OCI-LY1 (cell line): ENCODE measurements around the gene ERBB2.

Experiments
- H2AFZ ChIP-seq: fragments of 200-600 bp; sonication (generic), shearing (Covaris generic); 2 replicates; pipeline ENCODE4 v1.6.0; 2014; ENCODE audit warnings: antibody characterized with exemption, mild to moderate bottlenecking, low read length
- H3F3A ChIP-seq: fragments of 200-600 bp; sonication (generic), shearing (Covaris generic); 2 replicates; pipeline ENCODE4 v1.6.0; 2014; ENCODE audit warnings: mild to moderate bottlenecking, antibody characterized with exemption, low read length, moderate library complexity; ENCODE audit not compliant: insufficient read depth
- H3K27ac ChIP-seq: fragments of 200-600 bp; sonication (generic); 2 replicates; pipeline ENCODE4 v1.5.1; 2014; ENCODE audit warnings: low read length, mixed run types, mild to moderate bottlenecking, low read depth; ENCODE audit not compliant: poor library complexity, severe bottlenecking
- H3K27me3 ChIP-seq: fragments of 200-600 bp; sonication (generic); 2 replicates; pipeline ENCODE4 v1.6.0; 2014; ENCODE audit warnings: antibody characterized with exemption, mild to moderate bottlenecking, low read length, moderate library complexity; ENCODE audit not compliant: insufficient read depth
- H3K36me3 ChIP-seq: fragments of 200-600 bp; sonication (generic); 2 replicates; pipeline ENCODE4 v1.6.1; 2014; ENCODE audit warnings: mild to moderate bottlenecking, antibody characterized with exemption, low read length, moderate library complexity, mixed read lengths; ENCODE audit not compliant: insufficient read depth
- H3K4me1 ChIP-seq: fragments of 200-600 bp; sonication (generic); 2 replicates; pipeline ENCODE4 v1.5.1; 2014; ENCODE audit warnings: mild to moderate bottlenecking, low read length, moderate library complexity; ENCODE audit not compliant: insufficient read depth, severe bottlenecking
- H3K4me2 ChIP-seq: fragments of 200-600 bp; sonication (generic), shearing (Covaris generic); 2 replicates; pipeline ENCODE4 v1.6.1; 2014; ENCODE audit warnings: low read length
- H3K4me3 ChIP-seq: fragments of 200-600 bp; sonication (generic); 2 replicates; pipeline ENCODE4 v1.5.1; 2014; ENCODE audit warnings: low read length, low read depth, mild to moderate bottlenecking, mixed read lengths; ENCODE audit not compliant: poor library complexity, severe bottlenecking
- H3K79me2 ChIP-seq: fragments of 200-600 bp; shearing (Covaris generic); 2 replicates; pipeline ENCODE4 v1.6.1; 2016; ENCODE audit warnings: mixed run types, low read length, mixed read lengths; ENCODE audit not compliant: insufficient read depth
- H3K9ac ChIP-seq: fragments of 200-600 bp; sonication (generic), shearing (Covaris generic); 2 replicates; pipeline ENCODE4 v1.6.1; 2014; ENCODE audit warnings: mild to moderate bottlenecking, low read length, mixed read lengths
- H3K9me2 ChIP-seq: fragments of 200-600 bp; sonication (generic), shearing (Covaris generic); 2 replicates; pipeline ENCODE4 v1.6.1; 2014; ENCODE audit warnings: low read depth, mild to moderate bottlenecking, low read length, mixed read lengths
- H3K9me3 ChIP-seq: fragments of 200-600 bp; shearing (Covaris generic); 2 replicates; pipeline ENCODE4 v1.6.1; 2014; ENCODE audit warnings: low read length, mixed read lengths
- H4K20me1 ChIP-seq: fragments of 200-600 bp; sonication (generic), shearing (Covaris generic); 2 replicates; pipeline ENCODE4 v1.6.0; 2016; ENCODE audit warnings: mild to moderate bottlenecking, low read length; ENCODE audit not compliant: insufficient read depth
- EZH2 ChIP-seq: fragments of 200-600 bp; sonication (generic), shearing (Covaris generic); IDR thresholded peaks from 2 replicates; pipeline ENCODE4 v1.8.0; 2017; ENCODE audit warnings: borderline replicate concordance, mixed run types, mild to moderate bottlenecking, antibody characterized with exemption, low read length, moderate library complexity, mixed read lengths
- TF ChIP-seq, protein P1 (sequence below): fragments of 200-600 bp; sonication (generic), shearing (Covaris generic); IDR thresholded peaks from 2 replicates; pipeline ENCODE4 v1.5.1; 2017; ENCODE audit warnings: mild to moderate bottlenecking, antibody characterized with exemption, low read length, moderate library complexity, mixed read lengths

The ERBB2 gene

DNA sequence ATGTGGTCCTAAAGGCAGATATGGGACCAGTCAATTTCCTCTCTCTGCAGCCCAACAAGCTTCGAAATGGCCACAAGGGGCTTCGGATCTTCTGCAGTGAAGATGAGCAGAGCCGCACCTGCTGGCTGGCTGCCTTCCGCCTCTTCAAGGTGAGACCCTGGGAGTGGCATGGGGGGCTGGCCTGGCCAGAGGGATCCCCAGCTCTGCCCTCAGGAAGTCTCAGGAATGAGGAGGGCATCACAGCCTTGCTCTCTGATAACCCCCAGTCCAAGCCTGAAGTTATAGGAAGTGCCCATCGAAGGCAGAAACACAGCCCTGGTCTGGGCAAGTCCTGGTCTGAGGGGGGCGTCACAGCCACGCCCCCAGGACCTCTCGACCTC lies 45.0 kb downstream of the ERBB2 start:
- Histone ChIP-seq H3K27ac (no peak overlapping the region), H3K4me2 (no peak overlapping the region), H3K4me1 (peaks cover 5% of the 10 kb centered on the region), H3K9me2 (no peaks in the 10 kb centered on the region), H3F3A (no peaks in the 10 kb centered on the region), H3K9me3 (no peaks in the 10 kb centered on the region), H2AFZ (no peak overlapping the region), H3K79me2 (no peaks in the 10 kb centered on the region), H3K9ac (no peak overlapping the region), H3K27me3 (no peaks in the 10 kb centered on the region), H3K4me3 (no peak overlapping the region), H3K36me3 (no peaks in the 10 kb centered on the region; the same call in 1 of the 2 replicates), H4K20me1 (no peaks in the 10 kb centered on the region)
- no peak for TF ChIP-seq EZH2
- TF ChIP-seq, protein P1, sequence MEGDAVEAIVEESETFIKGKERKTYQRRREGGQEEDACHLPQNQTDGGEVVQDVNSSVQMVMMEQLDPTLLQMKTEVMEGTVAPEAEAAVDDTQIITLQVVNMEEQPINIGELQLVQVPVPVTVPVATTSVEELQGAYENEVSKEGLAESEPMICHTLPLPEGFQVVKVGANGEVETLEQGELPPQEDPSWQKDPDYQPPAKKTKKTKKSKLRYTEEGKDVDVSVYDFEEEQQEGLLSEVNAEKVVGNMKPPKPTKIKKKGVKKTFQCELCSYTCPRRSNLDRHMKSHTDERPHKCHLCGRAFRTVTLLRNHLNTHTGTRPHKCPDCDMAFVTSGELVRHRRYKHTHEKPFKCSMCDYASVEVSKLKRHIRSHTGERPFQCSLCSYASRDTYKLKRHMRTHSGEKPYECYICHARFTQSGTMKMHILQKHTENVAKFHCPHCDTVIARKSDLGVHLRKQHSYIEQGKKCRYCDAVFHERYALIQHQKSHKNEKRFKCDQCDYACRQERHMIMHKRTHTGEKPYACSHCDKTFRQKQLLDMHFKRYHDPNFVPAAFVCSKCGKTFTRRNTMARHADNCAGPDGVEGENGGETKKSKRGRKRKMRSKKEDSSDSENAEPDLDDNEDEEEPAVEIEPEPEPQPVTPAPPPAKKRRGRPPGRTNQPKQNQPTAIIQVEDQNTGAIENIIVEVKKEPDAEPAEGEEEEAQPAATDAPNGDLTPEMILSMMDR: 0 out of 2 replicates have a peak, but pooled peaks have one; percentile 13

DNA sequence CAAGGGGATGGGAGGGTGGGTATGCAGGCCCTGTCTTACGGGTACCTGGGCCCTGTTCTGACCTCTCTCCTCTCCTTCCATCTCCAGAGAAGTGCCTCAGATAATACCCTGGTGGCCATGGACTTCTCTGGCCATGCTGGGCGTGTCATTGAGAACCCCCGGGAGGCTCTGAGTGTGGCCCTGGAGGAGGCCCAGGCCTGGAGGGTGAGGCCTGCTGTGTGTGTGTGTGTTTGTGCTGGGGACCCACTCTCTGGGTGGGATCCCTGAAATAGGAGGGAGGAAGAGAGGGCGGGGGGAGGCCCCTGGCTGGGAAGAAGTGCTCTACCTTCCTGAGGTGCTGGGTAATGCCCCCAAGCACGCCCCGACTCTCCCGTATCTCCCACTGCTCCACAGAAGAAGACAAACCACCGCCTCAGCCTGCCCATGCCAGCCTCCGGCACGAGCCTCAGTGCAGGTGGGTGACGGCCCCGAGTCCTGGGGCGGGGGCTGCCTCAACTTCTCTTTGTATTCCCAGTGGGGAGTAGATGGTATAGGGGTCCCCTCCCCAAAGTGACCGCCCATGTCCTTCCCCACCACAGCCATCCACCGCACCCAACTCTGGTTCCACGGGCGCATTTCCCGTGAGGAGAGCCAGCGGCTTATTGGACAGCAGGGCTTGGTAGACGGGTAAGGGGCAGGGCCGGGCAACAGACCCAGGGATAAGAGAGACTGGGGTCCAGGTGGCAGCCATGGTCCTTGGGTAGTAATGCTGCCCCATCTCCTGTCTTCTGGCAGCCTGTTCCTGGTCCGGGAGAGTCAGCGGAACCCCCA lies 45.7 kb downstream of the ERBB2 start:
- Histone ChIP-seq H3F3A (no peaks in the 10 kb centered on the region), H3K4me2 (no peak overlapping the region), H3K27me3 (no peaks in the 10 kb centered on the region), H4K20me1 (no peaks in the 10 kb centered on the region), H3K4me1 (no peaks in the 10 kb centered on the region), H3K9me3 (no peaks in the 10 kb centered on the region), H2AFZ (no peak overlapping the region), H3K9ac (no peak overlapping the region), H3K79me2 (no peaks in the 10 kb centered on the region), H3K36me3 (no peaks in the 10 kb centered on the region; the same call in 1 of the 2 replicates), H3K27ac (no peak overlapping the region), H3K4me3 (no peak overlapping the region), H3K9me2 (no peaks in the 10 kb centered on the region)
- TF ChIP-seq, protein P1: no peak
- TF ChIP-seq EZH2: no peak

DNA sequence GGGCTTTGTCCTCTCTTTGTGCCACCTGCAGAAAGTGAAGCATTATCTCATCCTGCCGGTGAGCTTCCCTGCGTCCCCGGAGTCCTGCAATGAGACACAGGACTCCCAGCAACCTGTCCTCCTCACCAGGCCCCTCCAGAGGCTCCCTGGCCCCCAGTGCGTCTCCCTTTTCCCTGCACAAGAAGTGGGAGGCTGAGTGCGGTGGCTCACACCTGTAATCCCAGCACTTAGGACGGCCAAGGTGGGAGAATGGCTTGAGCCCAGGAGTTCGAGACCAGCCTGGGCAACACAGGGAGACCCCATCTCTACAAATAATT lies 46.2 kb downstream of the ERBB2 start:
- Histone ChIP-seq H3K36me3 (no peaks in the 10 kb centered on the region; the same call in 1 of the 2 replicates), H3K4me2 (no peak overlapping the region), H3K27me3 (no peaks in the 10 kb centered on the region), H3K79me2 (no peaks in the 10 kb centered on the region), H3K9ac (no peak overlapping the region), H3K4me1 (no peaks in the 10 kb centered on the region), H3K9me2 (no peaks in the 10 kb centered on the region), H3K9me3 (no peaks in the 10 kb centered on the region), H4K20me1 (no peaks in the 10 kb centered on the region), H3K4me3 (no peak overlapping the region), H2AFZ (no peak overlapping the region), H3K27ac (no peak overlapping the region), H3F3A (no peaks in the 10 kb centered on the region)
- TF ChIP-seq EZH2: no peak
- TF ChIP-seq, protein P1: no peak
